SK-N-SH treated with all-trans-retinoic acid at 6 μM for 48 hours (cell line): Measurements from ENCODE around the gene C2orf66.

Experiments used
- ATAC-seq: fragments of 200-7000 bp; cut with Tn5 transposase; 3 replicates; pipeline ENCODE4 v1.9.1; 2020; ENCODE audit warnings: mild to moderate bottlenecking, moderate library complexity
- ARNTL ChIP-seq: fragments of 450-650 bp; formaldehyde crosslinking; IDR thresholded peaks from 2 replicates; pipeline ENCODE4 v1.5.0; 2020; ENCODE audit warnings: low read depth, mild to moderate bottlenecking, moderate library complexity, borderline replicate concordance
- CREB5 ChIP-seq: fragments of 250-450 bp; sonication (Bioruptor Pico); IDR thresholded peaks from 2 replicates; pipeline ENCODE4 v1.5.1; 2020; ENCODE audit warnings: low read depth, mild to moderate bottlenecking, moderate library complexity
- CSDC2 ChIP-seq: fragments of 250-450 bp; sonication (Bioruptor Pico); IDR thresholded peaks from 2 replicates; pipeline ENCODE4 v1.5.0; 2020; ENCODE audit warnings: mild to moderate bottlenecking, moderate library complexity
- CSRNP3 ChIP-seq: fragments of 250-450 bp; sonication (Bioruptor Pico); IDR thresholded peaks from 2 replicates; pipeline ENCODE4 v1.5.1; 2021; ENCODE audit warnings: mild to moderate bottlenecking, moderate library complexity
- ESRRG ChIP-seq: fragments of 250-450 bp; sonication (Bioruptor Pico); IDR thresholded peaks from 2 replicates; pipeline ENCODE4 v1.6.1; 2021; ENCODE audit warnings: mild to moderate bottlenecking
- ISL1 ChIP-seq: fragments of 250-450 bp; sonication (Bioruptor Pico); IDR thresholded peaks from 2 replicates; pipeline ENCODE4 v2.1.2; 2022; ENCODE audit warnings: mild to moderate bottlenecking, moderate library complexity
- OSR1 ChIP-seq: fragments of 250-450 bp; sonication (Bioruptor Pico); IDR thresholded peaks from 2 replicates; pipeline ENCODE4 v1.8.0; 2022; ENCODE audit warnings: moderate library complexity, mild to moderate bottlenecking, inconsistent platforms
- PATZ1 ChIP-seq: fragments of 250-450 bp; sonication (Bioruptor Pico); IDR thresholded peaks from 2 replicates; pipeline ENCODE4 v1.8.0; 2020; ENCODE audit warnings: mild to moderate bottlenecking, moderate library complexity, borderline replicate concordance
- POU6F1 ChIP-seq: fragments of 250-450 bp; sonication (Bioruptor Pico); IDR thresholded peaks from 2 replicates; pipeline ENCODE4 v1.8.0; 2021; ENCODE audit warnings: low read depth, mild to moderate bottlenecking, moderate library complexity, borderline replicate concordance
- PPARA ChIP-seq: fragments of 250-450 bp; sonication (Bioruptor Pico); IDR thresholded peaks from 2 replicates; pipeline ENCODE4 v1.5.0; 2020; ENCODE audit warnings: mild to moderate bottlenecking, borderline replicate concordance
- RARB ChIP-seq: fragments of 250-450 bp; sonication (Bioruptor Pico); IDR thresholded peaks from 2 replicates; pipeline ENCODE4 v1.8.0; 2021; ENCODE audit warnings: mild to moderate bottlenecking, moderate library complexity
- SNAI2 ChIP-seq: fragments of 250-450 bp; sonication (Bioruptor Pico); IDR thresholded peaks from 2 replicates; pipeline ENCODE4 v1.5.0; 2020; ENCODE audit warnings: mild to moderate bottlenecking, moderate library complexity
- TCF4 ChIP-seq: fragments of 250-450 bp; sonication (Bioruptor Pico); IDR thresholded peaks from 2 replicates; pipeline ENCODE4 v1.8.0; 2021; ENCODE audit warnings: mild to moderate bottlenecking, moderate library complexity, borderline replicate concordance
- ZC3H10 ChIP-seq: fragments of 250-450 bp; sonication (Bioruptor Pico); IDR thresholded peaks from 2 replicates; pipeline ENCODE4 v1.5.1; 2021; ENCODE audit warnings: mild to moderate bottlenecking, moderate library complexity
- ZFP3 ChIP-seq: fragments of 250-450 bp; sonication (Bioruptor Pico); IDR thresholded peaks from 2 replicates; pipeline ENCODE4 v1.5.0; 2020; ENCODE audit warnings: mild to moderate bottlenecking, moderate library complexity
- ZFP30 ChIP-seq: fragments of 450-650 bp; formaldehyde crosslinking; IDR thresholded peaks from 2 replicates; pipeline ENCODE4 v1.5.0; 2022; ENCODE audit warnings: mild to moderate bottlenecking, moderate library complexity
- ZNF565 ChIP-seq: fragments of 450-650 bp; formaldehyde crosslinking; conservative IDR thresholded peaks from 2 replicates; pipeline ENCODE4 v1.5.0; 2020; ENCODE audit warnings: low read depth, mild to moderate bottlenecking, moderate library complexity
- ZNF70 ChIP-seq: fragments of 450-650 bp; formaldehyde crosslinking; IDR thresholded peaks from 2 replicates; pipeline ENCODE4 v1.5.0; 2020; ENCODE audit warnings: mild to moderate bottlenecking, moderate library complexity
- ZNF8 ChIP-seq: fragments of 450-650 bp; formaldehyde crosslinking; IDR thresholded peaks from 2 replicates; pipeline ENCODE4 v1.5.0; 2020; ENCODE audit warnings: mild to moderate bottlenecking, moderate library complexity
- TF ChIP-seq, protein P1 (sequence below): fragments of 250-450 bp; sonication (Bioruptor Pico); IDR thresholded peaks from 2 replicates; pipeline ENCODE4 v1.5.0; 2020; ENCODE audit warnings: mild to moderate bottlenecking, moderate library complexity

The C2orf66 gene

DNA sequence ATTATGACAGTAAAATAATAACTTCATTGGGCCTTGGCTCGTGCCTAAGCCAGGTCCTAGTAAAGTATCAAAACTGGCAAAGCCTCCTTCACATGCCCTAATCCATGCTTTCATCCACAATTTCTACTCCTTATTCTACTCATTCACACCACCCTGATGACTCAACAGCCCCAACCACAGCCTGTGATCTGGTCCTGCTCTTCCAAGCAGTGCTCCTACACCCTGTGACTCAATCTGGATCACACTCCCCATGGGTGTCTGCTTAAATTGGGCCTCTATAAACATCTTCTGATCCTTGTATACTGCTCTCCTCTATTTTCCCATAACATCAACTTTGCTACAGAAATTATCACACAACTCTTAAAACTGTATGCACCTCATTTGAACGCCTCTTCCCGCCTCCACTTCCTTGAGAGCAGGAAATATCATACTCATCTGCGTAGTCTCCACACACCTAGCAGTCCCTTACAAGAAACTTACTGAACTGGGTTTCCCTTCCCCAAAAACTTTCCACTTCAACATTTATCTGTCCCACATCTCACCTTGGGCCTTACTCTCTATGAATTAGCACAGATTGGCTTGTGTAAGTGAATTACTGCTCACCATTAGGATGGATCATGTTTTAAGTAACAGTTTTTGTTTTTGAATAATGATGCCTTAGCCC is 25.6 kb downstream of the C2orf66 start:
- no peak for TF ChIP-seq ZNF8 (CRISPR knock-in tag)
- TF ChIP-seq PPARA (CRISPR knock-in tag) = no peak
- TF ChIP-seq ARNTL (CRISPR knock-in tag) = no peak
- TF ChIP-seq OSR1 (CRISPR knock-in tag) = no peak
- TF ChIP-seq SNAI2 = no peak
- no peak for TF ChIP-seq POU6F1
- no peak for TF ChIP-seq TCF4 (CRISPR knock-in tag)
- TF ChIP-seq ESRRG (CRISPR knock-in tag) = no peak
- no peak for TF ChIP-seq ZFP3
- no peak for TF ChIP-seq ZNF565 (CRISPR knock-in tag)
- no peak for TF ChIP-seq CSRNP3 (CRISPR knock-in tag)
- TF ChIP-seq ZFP30 (CRISPR knock-in tag) = no peak
- TF ChIP-seq PATZ1 (CRISPR knock-in tag) = no peak
- TF ChIP-seq, protein P1, sequence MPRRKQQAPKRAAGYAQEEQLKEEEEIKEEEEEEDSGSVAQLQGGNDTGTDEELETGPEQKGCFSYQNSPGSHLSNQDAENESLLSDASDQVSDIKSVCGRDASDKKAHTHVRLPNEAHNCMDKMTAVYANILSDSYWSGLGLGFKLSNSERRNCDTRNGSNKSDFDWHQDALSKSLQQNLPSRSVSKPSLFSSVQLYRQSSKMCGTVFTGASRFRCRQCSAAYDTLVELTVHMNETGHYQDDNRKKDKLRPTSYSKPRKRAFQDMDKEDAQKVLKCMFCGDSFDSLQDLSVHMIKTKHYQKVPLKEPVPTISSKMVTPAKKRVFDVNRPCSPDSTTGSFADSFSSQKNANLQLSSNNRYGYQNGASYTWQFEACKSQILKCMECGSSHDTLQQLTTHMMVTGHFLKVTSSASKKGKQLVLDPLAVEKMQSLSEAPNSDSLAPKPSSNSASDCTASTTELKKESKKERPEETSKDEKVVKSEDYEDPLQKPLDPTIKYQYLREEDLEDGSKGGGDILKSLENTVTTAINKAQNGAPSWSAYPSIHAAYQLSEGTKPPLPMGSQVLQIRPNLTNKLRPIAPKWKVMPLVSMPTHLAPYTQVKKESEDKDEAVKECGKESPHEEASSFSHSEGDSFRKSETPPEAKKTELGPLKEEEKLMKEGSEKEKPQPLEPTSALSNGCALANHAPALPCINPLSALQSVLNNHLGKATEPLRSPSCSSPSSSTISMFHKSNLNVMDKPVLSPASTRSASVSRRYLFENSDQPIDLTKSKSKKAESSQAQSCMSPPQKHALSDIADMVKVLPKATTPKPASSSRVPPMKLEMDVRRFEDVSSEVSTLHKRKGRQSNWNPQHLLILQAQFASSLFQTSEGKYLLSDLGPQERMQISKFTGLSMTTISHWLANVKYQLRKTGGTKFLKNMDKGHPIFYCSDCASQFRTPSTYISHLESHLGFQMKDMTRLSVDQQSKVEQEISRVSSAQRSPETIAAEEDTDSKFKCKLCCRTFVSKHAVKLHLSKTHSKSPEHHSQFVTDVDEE (CRISPR knock-in tag) = no peak
- TF ChIP-seq RARB (CRISPR knock-in tag) = no peak
- no peak for TF ChIP-seq ZNF70 (CRISPR knock-in tag)
- no peak for TF ChIP-seq ISL1
- TF ChIP-seq CSDC2 (CRISPR knock-in tag) = no peak
- no peak for TF ChIP-seq CREB5 (CRISPR knock-in tag)
- no peak for TF ChIP-seq ZC3H10 (CRISPR knock-in tag)
- no peak for ATAC-seq

DNA sequence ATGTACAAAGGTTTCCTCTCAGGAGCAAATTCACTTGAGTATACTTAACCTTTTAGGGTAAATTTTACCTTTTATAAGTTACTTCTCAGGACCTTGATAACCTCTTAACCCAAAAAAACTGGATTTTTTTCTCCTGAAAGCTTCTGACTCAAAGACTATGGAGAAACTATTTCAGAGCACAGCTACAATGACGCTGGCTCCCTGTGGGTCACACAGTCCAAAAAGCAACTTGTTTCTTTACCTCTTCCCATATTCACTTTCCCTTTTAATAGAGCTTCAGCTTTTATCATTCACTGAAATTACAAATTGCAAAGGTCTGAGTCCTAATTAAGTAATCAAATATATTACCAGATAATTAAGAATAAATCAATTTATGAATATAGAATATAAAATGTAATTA is 42.1 kb downstream of the C2orf66 start:
- TF ChIP-seq, protein P1 (CRISPR knock-in tag) = no peak
- no peak for TF ChIP-seq OSR1 (CRISPR knock-in tag)
- no peak for TF ChIP-seq ZNF565 (CRISPR knock-in tag)
- TF ChIP-seq ZNF70 (CRISPR knock-in tag) = no peak
- no peak for ATAC-seq
